Testis (tissue), 3 donors: ENCODE data around the gene KRTAP10-8. TPM values are rescaled to one million over a fixed set of nuclear protein-coding genes. Genes with fewer than 3 reads are reported as not detected.

Source experiments
- DNase-seq: peaks from one replicate; pipeline ENCODE4 v3.0.0-alpha.2; 2019
- H3K27ac ChIP-seq, 2 donors: fragments of 200-600 bp; sonication (generic); one replicate each; pipeline ENCODE4 v1.5.1; 2019
- H3K27me3 ChIP-seq: fragments of 200-600 bp; sonication (generic); one replicate; pipeline ENCODE4 v1.5.1; 2019
- H3K36me3 ChIP-seq: fragments of 200-600 bp; sonication (generic); one replicate; pipeline ENCODE4 v1.5.1; 2017; ENCODE audit warnings: low read depth; ENCODE audit errors: missing control alignments
- H3K4me1 ChIP-seq: fragments of 200-600 bp; sonication (generic); one replicate; pipeline ENCODE4 v1.5.1; 2019
- H3K4me3 ChIP-seq, 2 donors: fragments of 200-600 bp; sonication (generic); one replicate each; pipeline ENCODE4 v1.5.1; 2017 to 2019
- H3K9me3 ChIP-seq: fragments of 200-600 bp; sonication (generic); one replicate; pipeline ENCODE4 v1.5.1; 2017
- POLR2A ChIP-seq: fragments of 450-650 bp; IDR thresholded peaks from one replicate; pipeline ENCODE4 v1.6.1; 2017; ENCODE audit warnings: antibody characterized with exemption, mild to moderate bottlenecking, moderate library complexity
- WGBS, 2 donors: methylation state at CpG; one replicate each; pipeline ENCODE4 v1.1.5; 2018; 5-methylcytosine and 5-hydroxymethylcytosine counted together
- intact Hi-C: fragments of 100-400 bp; cut with DNase I; formaldehyde crosslinking; loops from one replicate; pipeline ENCODE4 v1.15.1; 2023; ENCODE audit warnings: low total_unique reads
- polyA plus RNA-seq: library from polyadenylated mRNA; stranded (reverse); fragments of 350-450 nt; fragmentation: Illumina TruSeq; extraction: RNeasy Lipid Tissue Mini Kit (QIAGEN cat#74804); gene quantifications from one replicate; pipeline ENCODE4 v1.2.3, GENCODE V29; 2014; ENCODE audit warnings: low read depth, low replicate concordance; ENCODE audit not compliant: insufficient read depth
- total RNA-seq, 2 donors: library from RNA; depleted of rRNA; stranded (reverse); fragments of >200 nt; gene quantifications; one replicate each; pipeline ENCODE4 v1.2.3, GENCODE V29; 2016
- TF ChIP-seq, protein P1 (sequence below), 3 experiments: fragments of 450-650 bp in 2 of 3; fragments of 200-600 bp in 1 of 3; sonication (generic) in 1 of 3; IDR thresholded peaks; one replicate each; pipeline ENCODE4 v1.5.1; 2016 to 2019; ENCODE audit warnings: antibody characterized with exemption in 3 of 3, mild to moderate bottlenecking in 2 of 3, moderate library complexity in 1 of 3

The KRTAP10-8 gene
- total and polyA plus RNA-seq, 3 donors from 2014 or later, result not detected

DNA sequence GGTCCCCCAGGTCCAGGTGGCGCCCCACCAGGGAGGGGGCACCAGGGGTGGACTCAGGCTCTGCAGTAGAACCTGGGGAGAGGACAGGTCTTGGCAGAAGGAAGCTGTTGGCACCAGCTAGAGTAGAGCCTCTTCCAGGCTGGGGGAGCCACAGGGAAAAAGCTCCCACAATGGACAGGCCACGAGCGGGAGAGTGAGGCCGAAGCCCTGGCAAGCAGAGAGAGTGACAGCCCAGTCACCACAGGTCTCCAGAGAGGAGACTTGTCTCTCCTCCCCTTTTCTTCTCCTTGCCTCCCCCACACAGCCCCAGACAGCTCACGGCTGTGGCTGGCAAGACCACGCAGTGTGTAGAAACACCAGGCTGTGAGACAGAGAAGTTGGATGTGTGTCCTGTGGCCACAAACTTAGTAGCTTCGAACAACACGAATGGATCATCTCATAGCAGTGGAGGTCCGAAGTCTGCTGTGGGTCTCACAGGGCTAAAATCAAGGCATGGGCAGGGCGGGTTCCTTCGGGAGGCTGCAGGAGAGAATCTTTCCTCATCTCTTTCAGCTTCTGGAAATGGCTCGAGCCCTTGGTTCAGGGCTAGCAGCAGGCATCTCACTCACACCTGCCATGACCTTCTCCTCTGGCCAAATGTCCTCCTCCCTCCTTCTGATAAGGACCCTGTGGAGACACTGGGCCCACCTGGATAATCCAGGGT, 39.2 kb downstream of the KRTAP10-8 start:
- no peaks in the 10 kb centered on the region for H3K4me1 ChIP-seq
- H3K9me3 ChIP-seq, result no peaks in the 10 kb centered on the region
- 81 to 92% methylated on average over 12 of the region's 12 CpGs for WGBS, 2 donors
- no peaks in the 10 kb centered on the region for H3K36me3 ChIP-seq
- H3K27me3 ChIP-seq, result no peaks in the 10 kb centered on the region
- H3K4me3 ChIP-seq, result no peak overlapping the region
- H3K27ac ChIP-seq, result no peak overlapping the region
- intact Hi-C loops, result no loop called here
- TF ChIP-seq, protein P1, sequence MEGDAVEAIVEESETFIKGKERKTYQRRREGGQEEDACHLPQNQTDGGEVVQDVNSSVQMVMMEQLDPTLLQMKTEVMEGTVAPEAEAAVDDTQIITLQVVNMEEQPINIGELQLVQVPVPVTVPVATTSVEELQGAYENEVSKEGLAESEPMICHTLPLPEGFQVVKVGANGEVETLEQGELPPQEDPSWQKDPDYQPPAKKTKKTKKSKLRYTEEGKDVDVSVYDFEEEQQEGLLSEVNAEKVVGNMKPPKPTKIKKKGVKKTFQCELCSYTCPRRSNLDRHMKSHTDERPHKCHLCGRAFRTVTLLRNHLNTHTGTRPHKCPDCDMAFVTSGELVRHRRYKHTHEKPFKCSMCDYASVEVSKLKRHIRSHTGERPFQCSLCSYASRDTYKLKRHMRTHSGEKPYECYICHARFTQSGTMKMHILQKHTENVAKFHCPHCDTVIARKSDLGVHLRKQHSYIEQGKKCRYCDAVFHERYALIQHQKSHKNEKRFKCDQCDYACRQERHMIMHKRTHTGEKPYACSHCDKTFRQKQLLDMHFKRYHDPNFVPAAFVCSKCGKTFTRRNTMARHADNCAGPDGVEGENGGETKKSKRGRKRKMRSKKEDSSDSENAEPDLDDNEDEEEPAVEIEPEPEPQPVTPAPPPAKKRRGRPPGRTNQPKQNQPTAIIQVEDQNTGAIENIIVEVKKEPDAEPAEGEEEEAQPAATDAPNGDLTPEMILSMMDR (IDR thresholded peaks at IDR 0.05), result no peak
- no peak for TF ChIP-seq POLR2A
- no peak for DNase-seq

DNA sequence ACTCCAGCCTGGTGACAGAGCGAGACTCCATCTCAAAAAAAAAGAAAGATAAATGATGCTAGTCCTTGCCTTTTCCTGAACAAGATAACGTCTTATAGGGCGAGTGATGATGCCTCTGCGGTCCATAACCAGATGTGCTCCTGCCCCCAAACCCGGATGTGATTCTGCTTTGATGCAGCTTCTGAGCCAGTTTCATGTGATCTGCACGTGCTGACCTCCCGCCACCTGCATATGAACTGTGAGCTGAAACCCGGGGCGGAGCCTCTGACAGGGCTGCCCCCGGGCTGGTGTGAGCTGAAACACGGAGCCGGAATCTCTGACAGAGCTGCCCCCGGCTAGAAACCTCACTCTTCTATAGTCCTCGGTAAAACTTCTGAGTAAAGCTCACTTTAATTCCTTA, 41.2 kb downstream of the KRTAP10-8 start:
- intact Hi-C loops, result no loop called here
- no peak overlapping the region for H3K4me3 ChIP-seq
- DNase-seq, result no peak
- H3K27me3 ChIP-seq, result no peaks in the 10 kb centered on the region
- no peaks in the 10 kb centered on the region for H3K9me3 ChIP-seq
- H3K36me3 ChIP-seq, result no peaks in the 10 kb centered on the region
- no peak for TF ChIP-seq POLR2A
- TF ChIP-seq, protein P1 (IDR thresholded peaks at IDR 0.05), result no peak
- no peaks in the 10 kb centered on the region for H3K4me1 ChIP-seq
- no peak overlapping the region for H3K27ac ChIP-seq
- WGBS, 2 donors, result 67 to 74% methylated on average over 14 of the region's 14 CpGs

DNA sequence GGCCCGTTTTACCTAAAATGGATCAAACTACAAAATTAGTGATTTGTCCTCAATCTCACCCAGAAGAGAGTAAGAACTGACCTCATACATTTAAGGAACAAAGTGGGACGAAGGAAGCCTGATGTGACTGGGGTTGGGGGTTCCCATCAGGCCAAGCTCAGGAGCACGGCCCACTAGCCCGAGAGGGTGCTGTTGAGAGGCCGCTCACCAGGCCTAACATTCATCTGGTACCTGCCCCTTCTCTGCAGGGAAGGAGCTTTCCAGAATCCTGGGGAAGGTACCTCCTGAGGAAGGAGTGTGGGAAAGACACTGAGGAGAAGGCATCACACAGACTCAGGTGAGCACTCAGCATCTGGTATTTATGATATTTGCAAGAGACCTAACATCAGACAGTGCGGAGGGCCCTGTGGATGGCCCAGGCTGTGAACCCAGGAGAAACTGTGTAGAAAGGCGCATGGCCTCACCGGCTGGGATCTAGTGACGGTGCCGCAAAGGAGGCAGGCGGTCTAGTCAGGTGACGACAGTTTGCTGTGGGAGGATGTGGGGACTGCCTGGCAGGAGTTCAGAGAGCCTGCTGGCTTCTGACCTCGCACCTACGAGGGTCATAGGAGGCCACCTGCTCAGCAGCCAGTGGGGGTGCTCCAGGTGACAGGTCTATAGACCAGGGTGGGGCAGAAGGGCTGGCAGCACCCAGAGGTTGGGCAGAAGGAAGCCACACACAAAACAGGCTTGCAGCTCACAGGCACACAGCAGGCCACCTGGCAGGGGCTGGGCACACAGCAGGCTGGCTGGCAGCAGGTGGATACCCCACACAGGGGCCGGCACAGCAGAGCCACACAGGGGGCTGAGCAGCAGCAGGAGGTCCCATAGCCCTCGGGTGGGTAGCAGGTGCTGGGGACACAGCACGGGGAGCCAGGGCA, 42.0 kb downstream of the KRTAP10-8 start:
- 81 to 87% methylated on average over 14 to 17 of the region's 17 CpGs for WGBS, 2 donors
- TF ChIP-seq POLR2A, result no peak
- TF ChIP-seq, protein P1 (IDR thresholded peaks at IDR 0.05), result no peak
- no peak overlapping the region for H3K4me3 ChIP-seq
- H3K36me3 ChIP-seq, result no peaks in the 10 kb centered on the region
- no peaks in the 10 kb centered on the region for H3K27me3 ChIP-seq
- H3K27ac ChIP-seq, result no peak overlapping the region
- no peak for DNase-seq
- no peaks in the 10 kb centered on the region for H3K9me3 ChIP-seq
- H3K4me1 ChIP-seq, result no peaks in the 10 kb centered on the region
- intact Hi-C loops, result no loop called here

DNA sequence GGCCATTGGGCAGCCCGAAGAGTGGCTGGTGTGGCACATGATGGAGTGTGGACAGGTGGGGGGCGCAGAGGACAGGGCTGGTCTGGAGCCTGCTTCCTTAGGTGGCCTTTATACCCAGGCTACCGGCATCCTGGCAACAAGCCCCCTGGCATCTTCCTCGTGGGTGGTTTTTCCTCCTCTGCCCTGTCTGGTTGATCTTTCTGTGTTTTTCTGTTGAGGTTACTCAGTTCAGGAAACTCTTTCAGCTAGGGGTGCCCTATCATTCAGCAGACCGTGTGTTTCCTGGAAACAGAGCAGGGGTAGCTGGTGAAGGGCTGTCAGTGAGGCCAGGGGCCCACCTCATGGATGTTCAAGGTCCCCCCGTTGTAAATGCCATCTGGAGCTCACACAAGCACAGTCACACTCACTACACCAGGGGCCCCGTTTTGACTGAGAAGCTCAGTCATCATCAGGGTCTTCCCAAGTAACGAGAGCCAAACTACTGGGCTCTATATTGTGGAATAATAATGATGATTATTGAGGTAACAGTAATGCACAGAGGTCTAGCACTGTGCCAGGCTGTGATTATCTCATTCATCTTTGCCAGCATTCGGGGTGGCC, 42.8 kb downstream of the KRTAP10-8 start, which contains the start of gene KRTAP12-4:
TSS of gene KRTAP12-4 (minus strand) at position 84 of the 600 bp plus-strand sequence. CDS start at position 39, 45 bp downstream.
- Histone ChIP-seq H3K9me3 (no peaks in the 10 kb centered on the region), H3K4me3 (no peak within 1 kb of the TSS), H3K4me1 (no peaks in the 10 kb centered on the region), H3K36me3 (no peaks in the 10 kb centered on the region), H3K27me3 (no peaks in the 10 kb centered on the region), H3K27ac (no peak within 1 kb of the TSS)
- intact Hi-C loops, result no loop called here
- DNase-seq, result no peak
- WGBS, 2 donors, result 60 to 81% methylated on average over 8 to 9 of the region's 9 CpGs
- no peak for TF ChIP-seq POLR2A
- TF ChIP-seq, protein P1 (IDR thresholded peaks at IDR 0.05), result no peak
